DMS153 (cell line): Measurements from ENCODE around the gene RAC3.
A peak's percentile ranks its signal among the peaks of the same experiment; 100 is the strongest.

Experiments
- DNase-seq: peaks from one replicate; lab custom pipeline; 2025; lab: John Stamatoyannopoulos, UW

Gene RAC3

GRCh38 chr17:82041144-82041814, 9.8 kb downstream of the RAC3 start:
- no peak for DNase-seq

GRCh38 chr17:82042649-82043048, 11.2 kb downstream of the RAC3 start:
- DNase-seq: no peak

- DNase-seq: no peak
These were observed 12.0 kb downstream of the RAC3 start for GRCh38 chr17:82043507-82043906.

- DNase-seq: no peak
These were observed 14.5 kb downstream of the RAC3 start for GRCh38 chr17:82045936-82046484.

- DNase-seq: no peak
These were observed 15.4 kb downstream of the RAC3 start for GRCh38 chr17:82046903-82047302.

- DNase-seq: no peak
These were observed 15.9 kb downstream of the RAC3 start for GRCh38 chr17:82047379-82047778.

- DNase-seq: no peak
These were observed 16.6 kb downstream of the RAC3 start for GRCh38 chr17:82047914-82048570.

GRCh38 chr17:82048571-82048971, 17.1 kb downstream of the RAC3 start:
- DNase-seq: no peak

- DNase-seq: no peak
These were observed 17.6 kb downstream of the RAC3 start for GRCh38 chr17:82049106-82049505.

GRCh38 chr17:82049521-82049971, 18.1 kb downstream of the RAC3 start:
- no peak for DNase-seq

GRCh38 chr17:82050152-82050760, 18.8 kb downstream of the RAC3 start:
- DNase-seq: no peak

GRCh38 chr17:82050761-82051641, 19.5 kb downstream of the RAC3 start:
- no peak for DNase-seq

- peak; percentile 4 for DNase-seq
These were observed 20.5 kb downstream of the RAC3 start, which contains the start of the genes GPS1 and RFNG for GRCh38 chr17:82051776-82052637. Gene GPS1, plus strand, starts transcription at chr17:82051898. Its CDS starts 34 bp downstream, at chr17:82051932. Gene RFNG, minus strand, starts transcription at chr17:82051811. Its CDS starts 45 bp downstream, at chr17:82051766.

- no peak for DNase-seq
These were observed 21.2 kb downstream of the RAC3 start for GRCh38 chr17:82052638-82053059.

- no peak for DNase-seq
These were observed 21.7 kb downstream of the RAC3 start for GRCh38 chr17:82053130-82053529.

- no peak for DNase-seq
These were observed 22.2 kb downstream of the RAC3 start for GRCh38 chr17:82053556-82054263.

- DNase-seq: no peak
These were observed 23.0 kb downstream of the RAC3 start for GRCh38 chr17:82054351-82055022.

GRCh38 chr17:82055023-82055964, 23.8 kb downstream of the RAC3 start:
- no peak for DNase-seq
